Astrocyte (in vitro differentiated cells and primary cell): Measurements from ENCODE around the gene ARMCX4. TPM values are rescaled to one million over a fixed set of nuclear protein-coding genes. Genes with fewer than 3 reads are reported as not detected.

Source experiments
- DNase-seq: peaks from one replicate; pipeline ENCODE4 v3.0.0-alpha.2; 2010; ENCODE audit warnings: low read depth
- FAIRE-seq: peaks from 2 replicates; lab custom pipeline; 2011; peaks lifted over from hg19 to GRCh38; lab: Jason Lieb, UNC
- H2AFZ ChIP-seq: 2 replicates; pipeline ENCODE4 v1.6.0; 2012; ENCODE audit warnings: low read depth, low read length, inconsistent platforms
- H3K27ac ChIP-seq: 2 replicates; pipeline ENCODE4 v1.5.1; 2011; ENCODE audit warnings: low read depth, low read length, inconsistent platforms
- H3K27me3 ChIP-seq: 2 replicates; pipeline ENCODE4 v1.6.0; 2011; ENCODE audit warnings: low read length, inconsistent platforms; ENCODE audit not compliant: insufficient read depth
- H3K36me3 ChIP-seq: 2 replicates; pipeline ENCODE4 v1.5.1; 2011; ENCODE audit warnings: low read length, inconsistent platforms; ENCODE audit not compliant: insufficient read depth
- H3K4me1 ChIP-seq: 2 replicates; pipeline ENCODE4 v1.5.1; 2011; ENCODE audit warnings: low read length, inconsistent platforms; ENCODE audit not compliant: insufficient read depth
- H3K4me2 ChIP-seq: 2 replicates; pipeline ENCODE4 v1.6.0; 2012; ENCODE audit warnings: low read length, inconsistent platforms
- H3K4me3 ChIP-seq: 2 replicates; pipeline ENCODE4 v1.5.1; 2011; ENCODE audit warnings: low read depth, mild to moderate bottlenecking, low read length, inconsistent platforms; ENCODE audit not compliant: insufficient read depth
- H3K79me2 ChIP-seq: 2 replicates; pipeline ENCODE4 v1.6.0; 2012; ENCODE audit warnings: mild to moderate bottlenecking, low read length, inconsistent platforms; ENCODE audit not compliant: insufficient read depth
- H3K9ac ChIP-seq: 2 replicates; pipeline ENCODE4 v1.6.0; 2012; ENCODE audit warnings: mild to moderate bottlenecking, low read length, inconsistent platforms
- H3K9me3 ChIP-seq: 2 replicates; pipeline ENCODE4 v1.5.1; 2012; ENCODE audit warnings: low read depth, mild to moderate bottlenecking, low read length, inconsistent platforms; ENCODE audit not compliant: insufficient read depth
- H4K20me1 ChIP-seq: 2 replicates; pipeline ENCODE4 v1.6.0; 2012; ENCODE audit warnings: low read length, inconsistent platforms; ENCODE audit not compliant: insufficient read depth
- H3K27ac Mint-ChIP-seq: one replicate; pipeline ENCODE4 v1.8.0; 2021; ENCODE audit warnings: mild to moderate bottlenecking, mixed read lengths; ENCODE audit not compliant: unreplicated experiment
- H3K27me3 Mint-ChIP-seq: one replicate; pipeline ENCODE4 v1.8.0; 2021; ENCODE audit warnings: low read depth, mixed read lengths; ENCODE audit not compliant: unreplicated experiment
- H3K36me3 Mint-ChIP-seq: one replicate; pipeline ENCODE4 v1.8.0; 2021; ENCODE audit warnings: low read depth, mixed read lengths; ENCODE audit not compliant: unreplicated experiment
- H3K4me1 Mint-ChIP-seq: one replicate; pipeline ENCODE4 v1.8.0; 2021; ENCODE audit warnings: low read depth, mixed read lengths; ENCODE audit not compliant: unreplicated experiment
- H3K4me3 Mint-ChIP-seq: one replicate; pipeline ENCODE4 v1.8.0; 2021; ENCODE audit warnings: mild to moderate bottlenecking, moderate library complexity, mixed read lengths; ENCODE audit not compliant: unreplicated experiment
- H3K9me3 Mint-ChIP-seq: one replicate; pipeline ENCODE4 v1.8.0; 2021; ENCODE audit warnings: mild to moderate bottlenecking, mixed read lengths; ENCODE audit not compliant: unreplicated experiment
- CTCF ChIP-seq: IDR thresholded peaks from 2 replicates; pipeline ENCODE4 v1.5.1; 2011; ENCODE audit warnings: low read depth, mild to moderate bottlenecking, inconsistent platforms, low read length, moderate library complexity; ENCODE audit not compliant: insufficient read depth
- EZH2 ChIP-seq: IDR thresholded peaks from 2 replicates; pipeline ENCODE4 v1.6.1; 2012; ENCODE audit warnings: mild to moderate bottlenecking, low read length, inconsistent platforms; ENCODE audit not compliant: insufficient read depth
- total RNA-seq: library from RNA; stranded (reverse); gene quantifications from 2 replicates; pipeline ENCODE4 v1.2.1, GENCODE V29; 2021

ARMCX4 gene
- total RNA-seq, 1 donor from 2014 or later, result 10.8 TPM

- DNase-seq, result peak; percentile 59
- TF ChIP-seq EZH2, result no peak
- no peak for TF ChIP-seq CTCF
These were observed 3.0 kb upstream of the ARMCX4 start for GRCh38 chrX:101482296-101482695.

GRCh38 chrX:101483705-101484104, 1.6 kb upstream of the ARMCX4 start:
- FAIRE-seq, result peak; percentile 37
- Histone ChIP-seq H3K27me3 (no peaks in the 10 kb centered on the region), H3K79me2 (peaks cover 8% of the 10 kb centered on the region), H3K4me1 (no peaks in the 10 kb centered on the region), H3K9ac (no peak overlapping the region), H3K9me3 (no peaks in the 10 kb centered on the region), H3K4me3 (no peak overlapping the region), H3K27ac (no peak overlapping the region), H3K36me3 (peaks cover 2% of the 10 kb centered on the region), H3K4me2 (no peak overlapping the region), H2AFZ (no peak overlapping the region), H4K20me1 (no peaks in the 10 kb centered on the region)
- Mint-ChIP-seq H3K36me3 (no peaks in the 10 kb centered on the region), H3K4me1 (no peaks in the 10 kb centered on the region), H3K27me3 (no peaks in the 10 kb centered on the region), H3K4me3 (no peak overlapping the region), H3K9me3 (no peaks in the 10 kb centered on the region), H3K27ac (no peak overlapping the region)
- no peak for TF ChIP-seq EZH2
- TF ChIP-seq CTCF, result no peak
- DNase-seq, result no peak

More at GRCh38 chrX:101482296-101482695, 3.0 kb upstream of the ARMCX4 start:
- no peak for FAIRE-seq
- Histone ChIP-seq H3K4me2 (no peak overlapping the region), H3K9ac (no peak overlapping the region), H3K79me2 (peaks cover 8% of the 10 kb centered on the region), H3K4me3 (no peak overlapping the region), H3K27ac (no peak overlapping the region), H2AFZ (no peak overlapping the region), H3K4me1 (no peaks in the 10 kb centered on the region), H3K27me3 (no peaks in the 10 kb centered on the region), H3K9me3 (no peaks in the 10 kb centered on the region), H3K36me3 (peaks cover 2% of the 10 kb centered on the region), H4K20me1 (no peaks in the 10 kb centered on the region)
- peaks cover 5% of the 10 kb centered on the region for H3K4me1 Mint-ChIP-seq
- H3K4me3 Mint-ChIP-seq, result no peak overlapping the region
- no peaks in the 10 kb centered on the region for H3K36me3 Mint-ChIP-seq
- no peaks in the 10 kb centered on the region for H3K27me3 Mint-ChIP-seq
- no peak overlapping the region for H3K27ac Mint-ChIP-seq
- no peaks in the 10 kb centered on the region for H3K9me3 Mint-ChIP-seq

- H4K20me1 ChIP-seq, result no peaks in the 10 kb centered on the region
- peaks cover 8% of the 10 kb centered on the region for H3K79me2 ChIP-seq
- TF ChIP-seq CTCF (no peak), EZH2 (no peak)
- Mint-ChIP-seq H3K27ac (no peak overlapping the region), H3K4me3 (no peak overlapping the region), H3K9me3 (no peaks in the 10 kb centered on the region), H3K27me3 (no peaks in the 10 kb centered on the region), H3K36me3 (no peaks in the 10 kb centered on the region), H3K4me1 (no peaks in the 10 kb centered on the region)
- H3K27me3 ChIP-seq, result no peaks in the 10 kb centered on the region
- DNase-seq, result no peak
- H3K4me3 ChIP-seq, result no peak overlapping the region
- peaks cover 2% of the 10 kb centered on the region for H3K36me3 ChIP-seq
- H3K27ac ChIP-seq, result no peak overlapping the region
- H2AFZ ChIP-seq, result no peak overlapping the region
- FAIRE-seq, result peak; percentile 96
- no peaks in the 10 kb centered on the region for H3K4me1 ChIP-seq
- H3K9ac ChIP-seq, result no peak overlapping the region
- no peak overlapping the region for H3K4me2 ChIP-seq
- H3K9me3 ChIP-seq, result no peaks in the 10 kb centered on the region
These were observed 1.1 kb upstream of the ARMCX4 start for GRCh38 chrX:101484135-101484534.
